Endothelial cell of umbilical vein (primary cell): ENCODE results near the gene HES1. TPM values are rescaled to one million over a fixed set of nuclear protein-coding genes. Genes with fewer than 3 reads are reported as not detected.

Experiments used
- BruUV-seq: library from RNA; stranded (reverse); fragments of 400-500 nt; replicated peaks from 2 replicates; lab custom pipeline; 2021; lab: Mats Ljungman, UMichigan
- CTCF ChIA-PET: fragments of 300-600, 350-600 bp; sonication (Branson Sonifier 250); formaldehyde crosslinking; loops from one replicate; lab custom pipeline; 2021; ENCODE audit warnings: antibody characterized with exemption, inconsistent platforms; lab: Charles Lee
- POLR2A ChIA-PET: fragments of 300-600, 350-600 bp; sonication (Branson Sonifier 250); formaldehyde crosslinking; loops from one replicate; lab custom pipeline; 2021; ENCODE audit warnings: antibody characterized with exemption, inconsistent platforms; lab: Charles Lee
- DNase-seq: peaks from one replicate; pipeline ENCODE4 v3.0.0-alpha.2; 2011; ENCODE audit warnings: low read depth, low spot score
- FAIRE-seq: peaks from 2 replicates; lab custom pipeline; 2011; peaks lifted over from hg19 to GRCh38; lab: Jason Lieb, UNC
- H2AFZ ChIP-seq: 2 replicates; pipeline ENCODE4 v1.6.0; 2012; ENCODE audit warnings: low read depth, low read length, control low read depth, inconsistent platforms
- H3K27ac ChIP-seq: 2 replicates; pipeline ENCODE4 v1.5.1; 2011; ENCODE audit warnings: low read depth, mild to moderate bottlenecking, control low read depth, low read length, moderate library complexity; ENCODE audit not compliant: insufficient read depth
- H3K27me3 ChIP-seq, 2 experiments: 2 replicates each; pipeline versions ENCODE4 v1.6.0 to v1.6.1; 2011; ENCODE audit warnings: low read length in 2 of 2, mixed read lengths in 1 of 2; ENCODE audit not compliant: control insufficient read depth in 2 of 2, insufficient read depth in 2 of 2
- H3K36me3 ChIP-seq, 2 experiments: 2 replicates in 1 of 2; 3 replicates in 1 of 2; pipeline ENCODE4 v1.5.1; 2011; ENCODE audit warnings: low read length in 2 of 2, mild to moderate bottlenecking in 1 of 2, moderate library complexity in 1 of 2; ENCODE audit not compliant: control insufficient read depth in 2 of 2, insufficient read depth in 2 of 2; ENCODE audit errors: extremely low read depth in 1 of 2
- H3K4me1 ChIP-seq: 3 replicates; pipeline ENCODE4 v1.5.1; 2011; ENCODE audit warnings: mild to moderate bottlenecking, low read length; ENCODE audit not compliant: control insufficient read depth, insufficient read depth; ENCODE audit errors: extremely low read depth
- H3K4me2 ChIP-seq: 2 replicates; pipeline ENCODE4 v1.6.1; 2011; ENCODE audit warnings: low read length, control low read depth, mixed read lengths; ENCODE audit not compliant: insufficient read depth
- H3K4me3 ChIP-seq, 3 experiments: fragments of 200-600 bp in 1 of 3; sonication (generic), shearing (Covaris generic) in 1 of 3; replicated peaks in 1 of 3; 2 replicates each; pipeline ENCODE4 v1.5.1; 2011 to 2016; ENCODE audit warnings: control low read depth in 3 of 3, low read length in 3 of 3, mild to moderate bottlenecking in 2 of 3, inconsistent platforms in 1 of 3, low read depth in 1 of 3, moderate library complexity in 1 of 3; ENCODE audit not compliant: insufficient read depth in 1 of 3
- H3K79me2 ChIP-seq: 2 replicates; pipeline ENCODE4 v1.6.0; 2012; ENCODE audit warnings: low read length, inconsistent platforms; ENCODE audit not compliant: control insufficient read depth, insufficient read depth
- H3K9ac ChIP-seq: replicated peaks from 2 replicates; pipeline ENCODE3; 2011; ENCODE audit warnings: low read length, control low read depth; ENCODE audit not compliant: insufficient read depth; ENCODE audit errors: extremely low read depth
- H3K9me1 ChIP-seq: replicated peaks from 3 replicates; pipeline ENCODE4 v1.6.0; 2011; ENCODE audit warnings: mild to moderate bottlenecking, low read length; ENCODE audit not compliant: control insufficient read depth, insufficient read depth; ENCODE audit errors: extremely low read depth
- H3K9me3 ChIP-seq: replicated peaks from 2 replicates; pipeline ENCODE4 v1.5.1; 2012; ENCODE audit warnings: low read length, inconsistent platforms; ENCODE audit not compliant: control insufficient read depth, insufficient read depth
- H4K20me1 ChIP-seq: replicated peaks from 2 replicates; pipeline ENCODE3; 2011; ENCODE audit warnings: mild to moderate bottlenecking, low read length; ENCODE audit not compliant: control insufficient read depth, insufficient read depth; ENCODE audit errors: extremely low read depth
- EZH2 ChIP-seq: IDR thresholded peaks from 2 replicates; pipeline ENCODE4 v1.6.1; 2012; ENCODE audit warnings: borderline replicate concordance, low read depth, mild to moderate bottlenecking, moderate library complexity, low read length, inconsistent platforms; ENCODE audit not compliant: severe bottlenecking
- FOS ChIP-seq: IDR thresholded peaks from 2 replicates; pipeline ENCODE4 v1.6.1; 2011; ENCODE audit warnings: mild to moderate bottlenecking, low read length, moderate library complexity, borderline replicate concordance; ENCODE audit not compliant: insufficient read depth
- GATA2 ChIP-seq: IDR thresholded peaks from 2 replicates; pipeline ENCODE4 v1.7.0; 2011; ENCODE audit warnings: low read depth, mild to moderate bottlenecking, moderate library complexity, mixed read lengths, low read length; ENCODE audit not compliant: insufficient read length, insufficient read depth
- JUN ChIP-seq: IDR thresholded peaks from 2 replicates; pipeline ENCODE4 v1.6.1; 2011; ENCODE audit warnings: borderline replicate concordance, low read depth; ENCODE audit not compliant: insufficient read length, insufficient read depth
- MYC ChIP-seq: IDR thresholded peaks from one replicate; pipeline ENCODE4 v1.6.1; 2011; ENCODE audit warnings: mild to moderate bottlenecking, low read depth, low read length
- POLR2A ChIP-seq: IDR thresholded peaks from 2 replicates; pipeline ENCODE4 v1.6.1; 2012; ENCODE audit warnings: low read depth, mild to moderate bottlenecking, control low read depth, low read length
- POLR2AphosphoS5 ChIP-seq: IDR thresholded peaks from 2 replicates; pipeline ENCODE4 v1.6.1; 2012; ENCODE audit warnings: low read depth, mild to moderate bottlenecking, control low read depth, low read length, moderate library complexity; ENCODE audit not compliant: insufficient read depth
- dilution Hi-C: fragments of 300-500 bp; cut with MboI; formaldehyde crosslinking; loops from one replicate; pipeline ENCODE4 v1.15.0; 2019; ENCODE audit warnings: low sequenced_read_pairs; ENCODE audit not compliant: extremely low pct_ligation_motif_present
- intact Hi-C: fragments of 100-400 bp; cut with micrococcal nuclease; formaldehyde crosslinking; loops from one replicate; pipeline ENCODE4 v1.10.0; 2022
- polyA plus RNA-seq, 4 experiments: library from polyadenylated mRNA; depleted of rRNA in 3 of 4; stranded (reverse) in 3 of 4; unstranded in 1 of 4; fragments of >200 nt; gene quantifications; 2 replicates each; pipeline versions ENCODE4 v1.2.1 to v1.2.3, GENCODE V29; 2011 to 2012; ENCODE audit warnings: missing spikeins in 1 of 4
- total RNA-seq: library from RNA; stranded (reverse); gene quantifications from 2 replicates; pipeline ENCODE4 v1.2.3, GENCODE V29; 2021
- TF ChIP-seq, protein P1 (sequence below): IDR thresholded peaks from 2 replicates; pipeline ENCODE4 v1.6.1; 2011; ENCODE audit not compliant: insufficient read depth, insufficient read length
- TF ChIP-seq, protein P2 (sequence below), 2 donors: IDR thresholded peaks; 1 replicate in 1 of 2; 2 replicates in 1 of 2; pipeline ENCODE4 v1.5.1; 2011; ENCODE audit warnings: low read length in 2 of 2, mild to moderate bottlenecking in 2 of 2, moderate library complexity in 2 of 2, control low read depth in 1 of 2, inconsistent platforms in 1 of 2, low read depth in 1 of 2; ENCODE audit not compliant: insufficient read depth in 1 of 2; ENCODE audit errors: extremely low read depth in 1 of 2

The HES1 gene
- total and polyA plus RNA-seq, 2 donors (not counting 3 experiments of a cell fraction or from before 2014, with no cell fraction given), result 42.0 to 210 TPM

- no peaks in the 10 kb centered on the region for H3K27me3 ChIP-seq
- H3K36me3 ChIP-seq, result no peaks in the 10 kb centered on the region
- POLR2A ChIA-PET, result no interaction called here
- H4K20me1 ChIP-seq, result no peaks in the 10 kb centered on the region
- H3K9me1 ChIP-seq, result no peaks in the 10 kb centered on the region
- FAIRE-seq (no peak), DNase-seq (no peak)
- H3K4me2 ChIP-seq, result no peak overlapping the region
- intact Hi-C loops, result no loop called here
- dilution Hi-C loops, result no loop called here
- H3K9me3 ChIP-seq, result no peaks in the 10 kb centered on the region
- no peak overlapping the region for H2AFZ ChIP-seq
- H3K27ac ChIP-seq, result no peak overlapping the region
- CTCF ChIA-PET, result no interaction called here
- H3K4me3 ChIP-seq, result no peak overlapping the region
- H3K9ac ChIP-seq, result no peak overlapping the region
- H3K79me2 ChIP-seq, result no peaks in the 10 kb centered on the region
- BruUV-seq, result no TSS peak
- H3K4me1 ChIP-seq, result peaks cover 27% of the 10 kb centered on the region
- TF ChIP-seq POLR2AphosphoS5 (no peak), MYC (no peak), JUN (no peak), EZH2 (no peak), FOS (no peak), POLR2A (no peak), GATA2 (no peak)
- TF ChIP-seq, protein P1, sequence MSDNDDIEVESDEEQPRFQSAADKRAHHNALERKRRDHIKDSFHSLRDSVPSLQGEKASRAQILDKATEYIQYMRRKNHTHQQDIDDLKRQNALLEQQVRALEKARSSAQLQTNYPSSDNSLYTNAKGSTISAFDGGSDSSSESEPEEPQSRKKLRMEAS, result no peak
- TF ChIP-seq, protein P2, sequence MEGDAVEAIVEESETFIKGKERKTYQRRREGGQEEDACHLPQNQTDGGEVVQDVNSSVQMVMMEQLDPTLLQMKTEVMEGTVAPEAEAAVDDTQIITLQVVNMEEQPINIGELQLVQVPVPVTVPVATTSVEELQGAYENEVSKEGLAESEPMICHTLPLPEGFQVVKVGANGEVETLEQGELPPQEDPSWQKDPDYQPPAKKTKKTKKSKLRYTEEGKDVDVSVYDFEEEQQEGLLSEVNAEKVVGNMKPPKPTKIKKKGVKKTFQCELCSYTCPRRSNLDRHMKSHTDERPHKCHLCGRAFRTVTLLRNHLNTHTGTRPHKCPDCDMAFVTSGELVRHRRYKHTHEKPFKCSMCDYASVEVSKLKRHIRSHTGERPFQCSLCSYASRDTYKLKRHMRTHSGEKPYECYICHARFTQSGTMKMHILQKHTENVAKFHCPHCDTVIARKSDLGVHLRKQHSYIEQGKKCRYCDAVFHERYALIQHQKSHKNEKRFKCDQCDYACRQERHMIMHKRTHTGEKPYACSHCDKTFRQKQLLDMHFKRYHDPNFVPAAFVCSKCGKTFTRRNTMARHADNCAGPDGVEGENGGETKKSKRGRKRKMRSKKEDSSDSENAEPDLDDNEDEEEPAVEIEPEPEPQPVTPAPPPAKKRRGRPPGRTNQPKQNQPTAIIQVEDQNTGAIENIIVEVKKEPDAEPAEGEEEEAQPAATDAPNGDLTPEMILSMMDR (IDR thresholded peaks at IDR 0.05; ENCODE audit: extremely low read depth in 1 of 2, insufficient read depth in 1 of 2, low read depth in 1 of 2, low read length in 2 of 2), result no peak
Measured at GRCh38 chr3:194145702-194146101, 9.8 kb downstream of the HES1 start.
